IPS-20b (cell line): Measurements from ENCODE around the gene GDF2.

Source experiments
- H3K27ac ChIP-seq: one replicate; pipeline ENCODE4 v1.5.1; 2013; ENCODE audit warnings: low read length
- H3K27me3 ChIP-seq: 2 replicates; pipeline ENCODE4 v1.6.1; 2013; ENCODE audit warnings: mild to moderate bottlenecking, low read length, inconsistent platforms; ENCODE audit not compliant: insufficient read depth
- H3K36me3 ChIP-seq: 2 replicates; pipeline ENCODE4 v1.6.1; 2013; ENCODE audit warnings: low read depth, mild to moderate bottlenecking, inconsistent platforms, low read length, moderate library complexity; ENCODE audit not compliant: insufficient read depth
- H3K4me1 ChIP-seq: 2 replicates; pipeline ENCODE4 v1.6.1; 2013; ENCODE audit warnings: mild to moderate bottlenecking, control low read depth, inconsistent platforms, low read length, moderate library complexity; ENCODE audit not compliant: insufficient read depth
- H3K4me3 ChIP-seq: 2 replicates; pipeline ENCODE4 v1.5.1; 2013; ENCODE audit warnings: mild to moderate bottlenecking, low read length, inconsistent platforms
- H3K9ac ChIP-seq: 2 replicates; pipeline ENCODE4 v1.6.1; 2013; ENCODE audit warnings: low read depth, mild to moderate bottlenecking, inconsistent platforms, low read length, moderate library complexity
- H3K9me3 ChIP-seq: 2 replicates; pipeline ENCODE4 v1.6.1; 2013; ENCODE audit warnings: mild to moderate bottlenecking, low read depth, low read length, inconsistent platforms; ENCODE audit not compliant: insufficient read depth

GDF2 gene

DNA sequence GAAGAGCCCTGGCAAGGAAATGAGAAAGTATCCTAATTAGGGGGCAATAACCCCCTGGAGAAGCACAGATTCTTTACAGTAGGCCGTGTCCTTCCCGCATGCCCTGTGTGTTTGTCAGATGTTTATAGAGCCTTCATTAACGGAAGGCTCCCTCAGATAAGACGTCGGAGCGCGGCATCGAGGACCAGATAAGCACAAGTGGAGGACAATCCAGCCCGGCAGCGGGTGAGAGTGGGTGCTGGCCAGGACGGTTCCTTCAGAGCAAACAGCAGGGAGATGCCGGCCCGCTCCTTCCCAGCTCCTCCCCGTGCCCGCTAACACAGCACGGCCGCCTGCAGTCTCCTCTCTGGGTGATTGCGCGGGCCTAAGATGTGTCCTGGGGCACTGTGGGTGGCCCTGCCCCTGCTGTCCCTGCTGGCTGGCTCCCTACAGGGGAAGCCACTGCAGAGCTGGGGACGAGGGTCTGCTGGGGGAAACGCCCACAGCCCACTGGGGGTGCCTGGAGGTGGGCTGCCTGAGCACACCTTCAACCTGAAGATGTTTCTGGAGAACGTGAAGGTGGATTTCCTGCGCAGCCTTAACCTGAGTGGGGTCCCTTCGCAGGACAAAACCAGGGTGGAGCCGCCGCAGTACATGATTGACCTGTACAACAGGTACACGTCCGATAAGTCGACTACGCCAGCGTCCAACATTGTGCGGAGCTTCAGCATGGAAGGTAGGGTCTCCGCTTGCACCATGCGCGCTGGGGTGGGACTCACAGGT is at the start of gene GDF2:
GDF2 (plus strand) TSS at position 155 of the 762 bp plus-strand sequence; CDS start at position 370, 215 bp downstream.
- Histone ChIP-seq H3K9me3 (no peaks in the 10 kb centered on the region; the same call in 1 of the 2 replicates), H3K27ac (no peak within 1 kb of the TSS), H3K36me3 (no peaks in the 10 kb centered on the region), H3K9ac (no peak within 1 kb of the TSS), H3K4me1 (no peaks in the 10 kb centered on the region), H3K4me3 (no peak within 1 kb of the TSS), H3K27me3 (no peaks in the 10 kb centered on the region)

- Histone ChIP-seq H3K9me3 (peaks cover 7% of the 10 kb centered on the region; the same call in 1 of the 2 replicates), H3K4me3 (no peak overlapping the region), H3K27me3 (no peaks in the 10 kb centered on the region), H3K4me1 (no peaks in the 10 kb centered on the region), H3K27ac (no peak overlapping the region), H3K9ac (no peak overlapping the region), H3K36me3 (no peaks in the 10 kb centered on the region)
Measured at GRCh38 chr10:47276071-47276470, 46.2 kb upstream of the GDF2 start.

DNA sequence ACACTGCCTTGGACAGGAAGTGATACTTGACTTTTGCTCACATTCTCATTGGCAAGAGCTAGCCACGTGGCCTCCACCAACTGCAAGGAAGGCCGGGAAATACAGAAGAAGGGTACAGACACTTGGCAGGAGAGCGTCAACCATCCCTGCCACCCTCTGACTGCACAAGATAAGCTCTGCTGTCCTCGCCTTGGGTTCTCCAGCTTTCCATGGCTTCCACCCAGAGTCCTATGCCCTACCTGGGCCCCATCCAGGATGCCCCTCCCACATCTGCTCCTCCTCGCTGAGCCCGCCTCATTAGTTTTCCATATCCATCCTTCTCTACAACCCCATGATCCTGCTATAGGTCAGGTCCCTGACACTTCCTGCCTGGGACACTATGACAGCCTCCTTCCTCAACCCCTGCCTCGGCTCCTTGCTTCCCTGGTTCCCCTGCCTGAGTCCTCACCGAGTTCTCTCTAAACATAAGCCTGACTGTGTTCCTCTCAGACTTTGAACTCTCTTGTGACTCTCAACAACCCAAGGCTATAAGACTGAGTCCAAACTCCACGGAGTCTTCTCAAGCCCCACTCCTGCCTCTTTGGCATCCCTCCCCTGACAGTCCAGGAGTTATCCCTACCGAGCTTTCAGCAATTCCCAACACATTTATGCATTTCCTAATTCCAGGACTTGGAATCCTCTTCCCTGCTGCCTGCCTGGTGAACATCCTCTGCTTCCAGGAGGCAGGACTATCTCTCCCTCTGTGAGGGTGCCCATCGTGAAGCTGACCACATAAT is 45.5 kb upstream of the GDF2 start:
- Histone ChIP-seq H3K9ac (no peak overlapping the region), H3K4me3 (no peak overlapping the region), H3K9me3 (peaks cover 7% of the 10 kb centered on the region; the same call in 1 of the 2 replicates), H3K27me3 (no peaks in the 10 kb centered on the region), H3K4me1 (no peaks in the 10 kb centered on the region), H3K36me3 (no peaks in the 10 kb centered on the region), H3K27ac (no peak overlapping the region)

- peaks cover 7% of the 10 kb centered on the region; the same call in 1 of the 2 replicates for H3K9me3 ChIP-seq
- no peaks in the 10 kb centered on the region for H3K27me3 ChIP-seq
- H3K4me3 ChIP-seq = no peak overlapping the region
- H3K4me1 ChIP-seq = no peaks in the 10 kb centered on the region
- H3K9ac ChIP-seq = no peak overlapping the region
- no peaks in the 10 kb centered on the region for H3K36me3 ChIP-seq
- H3K27ac ChIP-seq = no peak overlapping the region
Measured at GRCh38 chr10:47277352-47278151, 44.7 kb upstream of the GDF2 start.

DNA sequence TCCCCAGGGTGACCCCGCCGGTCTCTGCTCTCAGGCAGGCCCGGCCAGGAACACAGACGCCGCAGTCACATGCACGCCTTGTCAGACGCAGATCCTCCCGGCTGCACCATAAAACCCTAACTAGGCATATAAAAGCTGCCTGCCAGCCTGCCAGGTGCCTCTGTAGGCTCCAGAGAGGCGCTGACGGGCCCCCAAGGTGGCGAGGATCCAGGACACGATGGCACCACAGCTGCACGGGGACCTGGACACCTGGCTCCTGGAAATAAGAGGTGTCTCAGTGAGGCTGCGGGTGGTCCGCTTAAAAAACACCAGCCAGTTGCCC is 44.1 kb upstream of the GDF2 start:
- no peaks in the 10 kb centered on the region for H3K4me1 ChIP-seq
- H3K9me3 ChIP-seq = peaks cover 4% of the 10 kb centered on the region; the same call in 1 of the 2 replicates
- H3K36me3 ChIP-seq = no peaks in the 10 kb centered on the region
- H3K4me3 ChIP-seq = no peak overlapping the region
- H3K9ac ChIP-seq = no peak overlapping the region
- H3K27ac ChIP-seq = no peak overlapping the region
- no peaks in the 10 kb centered on the region for H3K27me3 ChIP-seq

DNA sequence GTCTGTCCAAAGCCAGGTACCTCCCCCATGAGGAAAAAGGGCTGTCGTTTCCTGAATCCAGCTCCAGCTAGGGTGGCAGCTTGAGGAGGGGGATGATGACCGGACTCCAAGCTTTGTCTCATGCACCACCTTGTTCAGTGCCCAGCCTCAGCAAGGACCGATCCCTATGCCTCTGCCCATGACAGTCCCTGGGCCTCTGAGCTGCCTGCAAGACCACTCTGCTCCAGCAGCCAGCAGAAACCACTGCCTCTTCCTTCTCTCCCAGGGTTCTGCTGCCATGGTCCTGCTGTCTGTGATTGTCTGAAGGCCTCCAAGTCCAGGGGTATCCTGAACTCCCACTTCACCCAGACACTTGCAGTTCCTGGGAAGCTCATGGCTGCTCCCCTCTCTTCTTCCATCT is 43.5 kb upstream of the GDF2 start:
- H3K27ac ChIP-seq = no peak overlapping the region
- H3K4me3 ChIP-seq = no peak overlapping the region
- H3K27me3 ChIP-seq = no peaks in the 10 kb centered on the region
- no peaks in the 10 kb centered on the region for H3K4me1 ChIP-seq
- no peak overlapping the region for H3K9ac ChIP-seq
- H3K36me3 ChIP-seq = no peaks in the 10 kb centered on the region
- H3K9me3 ChIP-seq = no peaks in the 10 kb centered on the region

DNA sequence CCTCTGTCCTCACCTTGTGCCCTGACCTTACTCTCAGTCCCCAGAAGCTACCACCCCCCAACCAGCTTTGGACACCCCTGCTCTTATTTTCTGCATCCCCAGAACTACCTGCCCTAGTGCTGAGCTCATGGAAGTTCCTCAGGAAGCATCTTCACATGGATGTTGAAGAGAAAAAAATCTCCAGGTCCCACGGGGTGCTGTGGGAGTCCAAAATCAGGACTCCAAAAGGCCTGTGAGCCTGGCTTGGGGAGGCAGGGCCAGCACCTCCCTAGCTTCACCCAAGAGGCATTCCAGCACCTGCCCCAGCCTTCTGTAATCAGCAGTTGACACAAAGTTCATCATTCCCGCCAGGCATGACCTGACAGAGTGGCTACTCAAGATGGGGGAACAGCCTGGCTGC is 43.0 kb upstream of the GDF2 start:
- Histone ChIP-seq H3K4me1 (no peaks in the 10 kb centered on the region), H3K27ac (no peak overlapping the region), H3K27me3 (no peaks in the 10 kb centered on the region), H3K4me3 (no peak overlapping the region), H3K9ac (no peak overlapping the region), H3K9me3 (no peaks in the 10 kb centered on the region), H3K36me3 (no peaks in the 10 kb centered on the region)

GRCh38 chr10:47282005-47282656 is 40.1 kb upstream of the GDF2 start:
- no peaks in the 10 kb centered on the region for H3K36me3 ChIP-seq
- H3K4me3 ChIP-seq = no peak overlapping the region
- peaks cover 12% of the 10 kb centered on the region; the same call in 1 of the 2 replicates for H3K27me3 ChIP-seq
- H3K27ac ChIP-seq = no peak overlapping the region
- H3K9ac ChIP-seq = no peak overlapping the region
- no peaks in the 10 kb centered on the region for H3K9me3 ChIP-seq
- H3K4me1 ChIP-seq = no peaks in the 10 kb centered on the region

GRCh38 chr10:47282657-47283018 is 39.6 kb upstream of the GDF2 start:
- Histone ChIP-seq H3K9me3 (no peaks in the 10 kb centered on the region), H3K27me3 (peaks cover 12% of the 10 kb centered on the region; the same call in 1 of the 2 replicates), H3K9ac (no peak overlapping the region), H3K4me3 (no peak overlapping the region), H3K27ac (no peak overlapping the region), H3K4me1 (no peaks in the 10 kb centered on the region), H3K36me3 (no peaks in the 10 kb centered on the region)

GRCh38 chr10:47283101-47283630 is 39.1 kb upstream of the GDF2 start:
- H3K27me3 ChIP-seq = peaks cover 12% of the 10 kb centered on the region; the same call in 1 of the 2 replicates
- no peak overlapping the region for H3K4me3 ChIP-seq
- H3K36me3 ChIP-seq = no peaks in the 10 kb centered on the region
- no peaks in the 10 kb centered on the region for H3K9me3 ChIP-seq
- H3K9ac ChIP-seq = no peak overlapping the region
- H3K4me1 ChIP-seq = no peaks in the 10 kb centered on the region
- H3K27ac ChIP-seq = no peak overlapping the region

DNA sequence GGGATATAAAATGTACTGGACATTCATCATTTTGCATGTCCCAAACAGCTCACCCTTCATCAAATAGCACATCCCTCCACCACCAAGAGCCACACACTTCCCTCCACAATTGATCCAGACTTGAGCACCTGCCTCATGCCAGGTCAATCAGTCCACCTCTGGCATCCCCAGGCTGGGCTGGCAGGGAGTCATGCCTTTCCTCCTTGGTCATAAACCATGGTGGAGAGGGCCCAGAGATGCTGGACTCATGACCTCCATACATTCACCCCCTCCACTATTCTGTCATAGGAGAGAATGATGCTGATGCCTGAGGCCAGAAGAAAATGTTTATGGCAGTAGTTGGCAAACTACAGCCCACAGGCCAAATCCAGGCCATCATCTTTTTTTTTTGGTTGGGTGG is 38.4 kb upstream of the GDF2 start:
- Histone ChIP-seq H3K9me3 (no peaks in the 10 kb centered on the region), H3K4me3 (no peak overlapping the region), H3K4me1 (no peaks in the 10 kb centered on the region), H3K27me3 (peaks cover 12% of the 10 kb centered on the region; the same call in 1 of the 2 replicates), H3K27ac (no peak overlapping the region), H3K36me3 (no peaks in the 10 kb centered on the region), H3K9ac (no peak overlapping the region)
